ENCODE data around the gene POFUT2.

POFUT2 gene

GRCh38 chr21:45300786-45301520, 13.3 kb upstream of the POFUT2 start:
- in situ Hi-C loops (cut with HindIII; ENCODE audit: low sequenced_read_pairs) = no loop called here

GRCh38 chr21:45299864-45300785, 12.4 kb upstream of the POFUT2 start:
- in situ Hi-C loops (cut with HindIII; ENCODE audit: low sequenced_read_pairs) = no loop called here

- in situ Hi-C loops (cut with HindIII; ENCODE audit: low sequenced_read_pairs) = no loop called here
Measured at GRCh38 chr21:45299026-45299863, 11.6 kb upstream of the POFUT2 start.

- in situ Hi-C loops (cut with HindIII; ENCODE audit: low sequenced_read_pairs) = no loop called here
Measured at GRCh38 chr21:45297869-45298268, 10.2 kb upstream of the POFUT2 start.

GRCh38 chr21:45297329-45297728, 9.6 kb upstream of the POFUT2 start:
- in situ Hi-C loops (cut with HindIII; ENCODE audit: low sequenced_read_pairs) = no loop called here

GRCh38 chr21:45296638-45297037, 8.9 kb upstream of the POFUT2 start:
- in situ Hi-C loops (cut with HindIII; ENCODE audit: low sequenced_read_pairs) = no loop called here

- in situ Hi-C loops (cut with HindIII; ENCODE audit: low sequenced_read_pairs) = no loop called here
Measured at GRCh38 chr21:45295576-45296365, 8.1 kb upstream of the POFUT2 start.

GRCh38 chr21:45294509-45295291, 7.0 kb upstream of the POFUT2 start:
- in situ Hi-C loops (cut with HindIII; ENCODE audit: low sequenced_read_pairs) = no loop called here

GRCh38 chr21:45293726-45294401, 6.2 kb upstream of the POFUT2 start:
- in situ Hi-C loops (cut with HindIII; ENCODE audit: low sequenced_read_pairs) = no loop called here

- in situ Hi-C loops (cut with HindIII; ENCODE audit: low sequenced_read_pairs) = no loop called here
Measured at GRCh38 chr21:45293220-45293725, 5.6 kb upstream of the POFUT2 start.

- in situ Hi-C loops (cut with HindIII; ENCODE audit: low sequenced_read_pairs) = no loop called here
Measured at GRCh38 chr21:45292399-45293219, 4.9 kb upstream of the POFUT2 start.

GRCh38 chr21:45291613-45292398, 4.1 kb upstream of the POFUT2 start:
- in situ Hi-C loops (cut with HindIII; ENCODE audit: low sequenced_read_pairs) = no loop called here

- in situ Hi-C loops (cut with HindIII; ENCODE audit: low sequenced_read_pairs) = no loop called here
Measured at GRCh38 chr21:45290948-45291612, 3.4 kb upstream of the POFUT2 start.

- in situ Hi-C loops (cut with HindIII; ENCODE audit: low sequenced_read_pairs) = no loop called here
Measured at GRCh38 chr21:45289655-45290515, 2.2 kb upstream of the POFUT2 start.

- in situ Hi-C loops (cut with HindIII; ENCODE audit: low sequenced_read_pairs) = no loop called here
Measured at GRCh38 chr21:45289134-45289533, 1.4 kb upstream of the POFUT2 start.

GRCh38 chr21:45288441-45288841, 746 bp upstream of the POFUT2 start:
- in situ Hi-C loops (cut with HindIII; ENCODE audit: low sequenced_read_pairs) = no loop called here
